ENCODE data around the gene CORIN.

Gene CORIN

DNA sequence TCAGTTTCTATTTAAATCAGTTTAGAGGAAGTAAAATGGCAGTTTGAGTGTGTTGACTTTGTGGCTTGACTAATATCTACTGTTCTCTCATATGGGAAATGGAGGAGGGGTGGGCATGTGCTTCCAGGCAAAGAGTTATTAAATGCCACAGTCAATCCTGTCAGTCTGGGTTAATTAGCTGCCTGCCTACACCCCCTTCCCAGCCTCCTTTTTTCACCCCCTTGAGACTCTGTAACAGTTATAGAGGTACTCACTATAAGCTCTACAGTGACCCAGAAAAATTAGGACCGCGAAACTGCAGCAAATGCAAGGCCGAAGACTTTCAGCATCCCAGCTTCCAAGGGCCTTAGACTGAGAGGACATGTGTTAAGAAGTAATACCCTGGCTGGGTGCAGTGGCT, 165.2 kb downstream of the CORIN start:
- Histone ChIP-seq H3K9ac (ENCODE audit: low read length) (no peak overlapping the region), H3K4me3 (ENCODE audit: low read length) (no peak overlapping the region), H3K9me3 (ENCODE audit: control insufficient read depth, low read depth, low read length) (no peaks in the 10 kb centered on the region), H3K4me1 (ENCODE audit: control insufficient read depth, low read depth, low read length) (no peaks in the 10 kb centered on the region), H3K27me3 (ENCODE audit: control insufficient read depth, insufficient read depth, low read length) (no peaks in the 10 kb centered on the region), H3K27ac (ENCODE audit: low read length) (no peak overlapping the region), H3K36me3 (ENCODE audit: control insufficient read depth, low read depth, low read length) (no peaks in the 10 kb centered on the region)

DNA sequence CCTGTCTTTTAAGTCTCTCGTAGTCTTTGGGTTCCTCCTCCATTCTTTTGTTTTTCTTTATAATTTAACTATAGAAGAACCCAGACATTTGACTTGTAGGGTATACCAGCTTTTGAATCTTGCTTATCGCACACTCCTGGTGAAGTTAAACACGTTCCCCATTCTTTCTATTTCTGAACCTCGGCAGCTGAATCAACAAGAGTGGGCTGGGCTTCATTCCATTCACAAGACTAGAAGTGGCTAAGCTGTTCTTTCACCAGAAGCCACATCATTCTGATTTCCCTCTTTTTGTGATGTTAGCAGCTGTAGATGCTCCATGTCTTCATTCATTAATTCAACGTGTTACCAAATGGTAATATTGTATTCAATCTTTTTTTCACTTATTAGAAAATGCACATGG, 167.9 kb downstream of the CORIN start:
- H3K4me1 ChIP-seq (ENCODE audit: control insufficient read depth, low read depth, low read length) = no peaks in the 10 kb centered on the region
- H3K36me3 ChIP-seq (ENCODE audit: control insufficient read depth, low read depth, low read length) = no peaks in the 10 kb centered on the region
- H3K4me3 ChIP-seq (ENCODE audit: low read length) = no peak overlapping the region
- H3K9ac ChIP-seq (ENCODE audit: low read length) = no peak overlapping the region
- no peak overlapping the region for H3K27ac ChIP-seq (ENCODE audit: low read length)
- no peaks in the 10 kb centered on the region for H3K9me3 ChIP-seq (ENCODE audit: control insufficient read depth, low read depth, low read length)
- H3K27me3 ChIP-seq (ENCODE audit: control insufficient read depth, insufficient read depth, low read length) = no peaks in the 10 kb centered on the region

DNA sequence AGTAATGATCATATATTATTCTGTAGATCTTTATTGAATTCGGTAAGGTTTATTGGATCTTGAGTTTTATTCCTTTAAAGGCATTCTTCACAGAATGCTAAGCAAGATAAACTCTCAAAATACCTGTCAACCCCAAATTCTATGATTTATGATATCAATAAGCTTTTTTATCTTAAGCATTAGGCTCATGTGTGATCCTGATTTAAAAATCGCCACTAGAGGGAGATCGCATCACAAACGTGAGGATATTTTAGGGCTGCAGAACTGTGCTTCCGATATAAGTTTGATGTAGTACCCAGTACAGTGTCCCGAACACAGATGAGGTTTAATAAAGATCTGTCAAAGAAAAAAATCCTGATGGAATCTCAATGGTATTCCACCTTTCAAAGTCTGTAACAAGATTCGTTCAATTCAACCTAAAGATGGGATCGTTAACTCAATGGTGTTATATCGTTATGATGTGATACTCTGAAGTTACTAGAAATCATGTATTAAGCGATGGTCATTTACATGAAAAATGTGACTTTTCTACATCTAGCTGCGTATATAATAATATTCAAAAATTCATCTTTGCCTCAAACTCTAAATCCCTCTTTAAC, 169.0 kb downstream of the CORIN start:
- H3K27ac ChIP-seq (ENCODE audit: low read length) = no peak overlapping the region
- H3K4me1 ChIP-seq (ENCODE audit: control insufficient read depth, low read depth, low read length) = no peaks in the 10 kb centered on the region
- H3K9me3 ChIP-seq (ENCODE audit: control insufficient read depth, low read depth, low read length) = no peaks in the 10 kb centered on the region
- no peak overlapping the region for H3K9ac ChIP-seq (ENCODE audit: low read length)
- no peak overlapping the region for H3K4me3 ChIP-seq (ENCODE audit: low read length)
- H3K27me3 ChIP-seq (ENCODE audit: control insufficient read depth, insufficient read depth, low read length) = no peaks in the 10 kb centered on the region
- H3K36me3 ChIP-seq (ENCODE audit: control insufficient read depth, low read depth, low read length) = no peaks in the 10 kb centered on the region

DNA sequence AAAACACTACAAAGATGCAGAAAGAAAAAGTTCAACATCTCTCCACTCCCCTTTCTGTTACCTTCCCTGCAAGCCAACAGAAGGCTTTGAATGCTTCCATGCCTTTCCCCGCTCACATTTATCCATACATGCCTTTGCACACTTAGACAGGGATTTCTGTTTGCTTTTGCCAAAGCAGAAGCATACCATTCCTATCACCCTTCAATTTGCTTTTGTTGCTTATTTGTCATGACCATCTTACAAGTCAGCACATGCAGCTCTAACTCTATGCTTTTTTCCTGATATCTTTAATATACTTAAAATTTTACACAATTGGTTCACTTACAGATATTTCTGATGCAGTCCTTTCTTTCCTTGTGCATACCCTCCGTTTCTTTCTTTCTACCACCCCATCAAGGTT, 169.6 kb downstream of the CORIN start:
- H3K4me1 ChIP-seq (ENCODE audit: control insufficient read depth, low read depth, low read length) = no peaks in the 10 kb centered on the region
- no peak overlapping the region for H3K4me3 ChIP-seq (ENCODE audit: low read length)
- H3K27me3 ChIP-seq (ENCODE audit: control insufficient read depth, insufficient read depth, low read length) = no peaks in the 10 kb centered on the region
- no peaks in the 10 kb centered on the region for H3K36me3 ChIP-seq (ENCODE audit: control insufficient read depth, low read depth, low read length)
- H3K27ac ChIP-seq (ENCODE audit: low read length) = no peak overlapping the region
- no peaks in the 10 kb centered on the region for H3K9me3 ChIP-seq (ENCODE audit: control insufficient read depth, low read depth, low read length)
- no peak overlapping the region for H3K9ac ChIP-seq (ENCODE audit: low read length)

DNA sequence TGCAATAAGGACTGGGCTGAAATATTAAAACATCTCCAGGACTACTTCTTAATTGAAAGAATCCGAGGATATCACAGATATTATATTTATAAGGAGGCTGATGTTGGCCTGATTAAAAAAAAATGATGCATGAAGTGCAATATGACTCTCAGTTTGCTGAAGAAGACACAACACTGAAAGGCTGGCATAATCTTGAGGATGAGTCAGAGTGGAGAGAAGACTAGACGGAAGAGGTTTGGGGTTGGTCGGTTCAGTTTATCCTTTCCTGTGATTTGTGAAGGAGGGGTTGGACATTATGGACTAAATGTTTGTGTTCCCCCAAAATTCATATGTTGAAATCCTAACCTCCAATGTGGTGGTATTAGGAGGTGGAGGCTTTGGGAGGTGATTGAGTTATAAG, 170.3 kb downstream of the CORIN start:
- no peaks in the 10 kb centered on the region for H3K36me3 ChIP-seq (ENCODE audit: control insufficient read depth, low read depth, low read length)
- H3K27ac ChIP-seq (ENCODE audit: low read length) = no peak overlapping the region
- H3K4me1 ChIP-seq (ENCODE audit: control insufficient read depth, low read depth, low read length) = no peaks in the 10 kb centered on the region
- H3K4me3 ChIP-seq (ENCODE audit: low read length) = no peak overlapping the region
- no peaks in the 10 kb centered on the region for H3K9me3 ChIP-seq (ENCODE audit: control insufficient read depth, low read depth, low read length)
- H3K9ac ChIP-seq (ENCODE audit: low read length) = no peak overlapping the region
- H3K27me3 ChIP-seq (ENCODE audit: control insufficient read depth, insufficient read depth, low read length) = no peaks in the 10 kb centered on the region

DNA sequence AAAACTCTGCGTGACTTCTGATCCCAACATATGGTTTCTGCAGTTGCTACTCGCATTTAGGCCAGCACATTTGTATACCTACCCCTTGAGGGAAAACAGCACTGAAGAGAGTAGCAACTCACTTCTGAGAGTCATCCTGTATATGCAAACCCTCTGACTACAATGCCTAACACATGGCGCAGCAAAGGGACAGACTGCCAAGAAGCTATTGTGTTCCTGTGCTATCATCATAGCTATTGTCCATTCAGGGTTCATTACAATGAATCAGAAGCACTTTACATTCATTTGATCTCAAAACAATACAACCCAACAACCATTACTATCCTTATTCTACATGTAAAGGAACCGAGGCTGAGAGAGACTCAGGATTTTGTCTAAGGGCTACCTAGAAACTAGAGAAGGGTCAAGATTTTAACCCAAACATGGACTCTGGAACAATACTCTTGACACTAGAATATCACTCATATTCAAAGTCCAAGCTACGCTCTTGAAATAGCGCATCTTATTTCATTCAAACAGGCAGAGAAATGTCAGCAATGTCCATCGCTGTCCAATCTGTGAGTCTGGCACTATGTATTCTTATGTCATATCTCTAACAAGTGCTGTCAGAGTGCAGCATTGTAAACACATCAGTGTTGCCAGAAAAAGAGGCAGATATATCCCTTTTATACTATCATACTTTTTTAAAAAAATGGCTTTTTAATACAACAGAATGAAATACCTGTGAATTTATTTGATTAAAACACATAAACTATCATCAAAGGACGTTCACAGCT, 173.6 kb downstream of the CORIN start:
- no peak overlapping the region for H3K4me3 ChIP-seq (ENCODE audit: low read length)
- no peaks in the 10 kb centered on the region for H3K9me3 ChIP-seq (ENCODE audit: control insufficient read depth, low read depth, low read length)
- H3K27ac ChIP-seq (ENCODE audit: low read length) = no peak overlapping the region
- no peaks in the 10 kb centered on the region for H3K4me1 ChIP-seq (ENCODE audit: control insufficient read depth, low read depth, low read length)
- H3K27me3 ChIP-seq (ENCODE audit: control insufficient read depth, insufficient read depth, low read length) = no peaks in the 10 kb centered on the region
- no peaks in the 10 kb centered on the region for H3K36me3 ChIP-seq (ENCODE audit: control insufficient read depth, low read depth, low read length)
- no peak overlapping the region for H3K9ac ChIP-seq (ENCODE audit: low read length)

DNA sequence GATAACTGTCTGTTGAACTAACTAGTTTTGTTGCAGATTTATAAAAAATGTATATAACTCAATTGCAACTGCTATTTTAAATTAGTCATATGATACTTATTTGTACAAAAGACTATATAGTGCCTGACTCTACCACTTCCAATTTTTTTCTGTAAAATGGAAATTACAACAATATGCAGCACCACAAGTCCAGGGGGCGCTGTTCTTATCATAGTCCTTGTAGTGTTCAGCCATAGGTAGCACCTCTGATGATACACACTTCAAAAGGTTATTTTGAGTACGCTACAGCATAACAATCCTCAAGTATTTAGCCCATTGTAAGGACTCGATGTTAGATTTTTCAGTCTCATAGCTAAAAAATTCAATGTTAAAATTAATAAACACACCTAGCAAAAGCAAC, 174.9 kb downstream of the CORIN start:
- no peaks in the 10 kb centered on the region for H3K27me3 ChIP-seq (ENCODE audit: control insufficient read depth, insufficient read depth, low read length)
- H3K4me1 ChIP-seq (ENCODE audit: control insufficient read depth, low read depth, low read length) = no peaks in the 10 kb centered on the region
- H3K27ac ChIP-seq (ENCODE audit: low read length) = no peak overlapping the region
- no peaks in the 10 kb centered on the region for H3K9me3 ChIP-seq (ENCODE audit: control insufficient read depth, low read depth, low read length)
- H3K4me3 ChIP-seq (ENCODE audit: low read length) = no peak overlapping the region
- H3K9ac ChIP-seq (ENCODE audit: low read length) = no peak overlapping the region
- no peaks in the 10 kb centered on the region for H3K36me3 ChIP-seq (ENCODE audit: control insufficient read depth, low read depth, low read length)

DNA sequence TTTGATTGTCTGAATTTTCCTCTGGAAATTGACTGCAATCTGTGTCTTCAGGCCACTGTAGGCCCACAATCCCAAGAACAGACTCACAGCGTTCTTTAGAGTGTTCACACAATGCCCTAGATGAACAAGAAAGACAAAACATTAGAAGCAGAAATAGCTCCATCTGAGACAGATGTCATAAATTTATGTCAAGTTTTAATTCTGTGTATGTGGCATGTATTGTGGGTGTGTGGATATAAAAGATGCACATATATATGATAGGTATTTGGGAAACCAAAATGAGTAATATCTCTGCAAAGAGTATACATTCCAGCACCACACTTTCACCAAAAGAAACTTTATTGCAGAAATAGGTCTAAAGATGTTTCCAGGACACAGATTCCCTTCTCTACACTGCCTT, 176.1 kb downstream of the CORIN start:
- H3K27me3 ChIP-seq (ENCODE audit: control insufficient read depth, insufficient read depth, low read length) = no peaks in the 10 kb centered on the region

DNA sequence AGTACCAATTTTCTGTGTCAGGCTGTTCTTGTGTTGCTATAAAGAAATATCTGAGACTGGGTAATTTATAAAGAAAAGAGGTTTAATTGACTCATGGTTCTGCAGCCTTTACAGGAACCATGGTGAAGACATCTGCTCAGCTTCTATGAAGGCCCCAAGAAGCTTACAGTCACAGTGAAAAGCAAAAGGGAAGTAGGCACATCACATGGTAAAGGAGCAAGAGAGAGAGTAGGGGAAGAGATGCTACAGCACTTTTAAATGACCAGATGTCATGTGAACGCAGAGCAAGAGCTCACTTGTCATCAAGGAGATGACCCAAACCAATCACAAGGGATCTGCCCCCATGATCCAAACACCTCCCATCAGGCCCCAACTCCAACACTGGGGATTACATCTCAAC, 178.5 kb downstream of the CORIN start:
- H3K36me3 ChIP-seq (ENCODE audit: control insufficient read depth, low read depth, low read length) = no peaks in the 10 kb centered on the region
- H3K27ac ChIP-seq (ENCODE audit: low read length) = no peak overlapping the region
- H3K4me1 ChIP-seq (ENCODE audit: control insufficient read depth, low read depth, low read length) = no peaks in the 10 kb centered on the region
- no peak overlapping the region for H3K9ac ChIP-seq (ENCODE audit: low read length)
- H3K9me3 ChIP-seq (ENCODE audit: control insufficient read depth, low read depth, low read length) = no peaks in the 10 kb centered on the region
- no peaks in the 10 kb centered on the region for H3K27me3 ChIP-seq (ENCODE audit: control insufficient read depth, insufficient read depth, low read length)
- H3K4me3 ChIP-seq (ENCODE audit: low read length) = no peak overlapping the region

More for the DNA sequence above, 176.1 kb downstream of the CORIN start:
- Histone ChIP-seq H3K27ac (ENCODE audit: low read length) (no peak overlapping the region), H3K9me3 (ENCODE audit: control insufficient read depth, low read depth, low read length) (no peaks in the 10 kb centered on the region), H3K36me3 (ENCODE audit: control insufficient read depth, low read depth, low read length) (no peaks in the 10 kb centered on the region), H3K9ac (ENCODE audit: low read length) (no peak overlapping the region), H3K4me1 (ENCODE audit: control insufficient read depth, low read depth, low read length) (no peaks in the 10 kb centered on the region), H3K4me3 (ENCODE audit: low read length) (no peak overlapping the region)

DNA sequence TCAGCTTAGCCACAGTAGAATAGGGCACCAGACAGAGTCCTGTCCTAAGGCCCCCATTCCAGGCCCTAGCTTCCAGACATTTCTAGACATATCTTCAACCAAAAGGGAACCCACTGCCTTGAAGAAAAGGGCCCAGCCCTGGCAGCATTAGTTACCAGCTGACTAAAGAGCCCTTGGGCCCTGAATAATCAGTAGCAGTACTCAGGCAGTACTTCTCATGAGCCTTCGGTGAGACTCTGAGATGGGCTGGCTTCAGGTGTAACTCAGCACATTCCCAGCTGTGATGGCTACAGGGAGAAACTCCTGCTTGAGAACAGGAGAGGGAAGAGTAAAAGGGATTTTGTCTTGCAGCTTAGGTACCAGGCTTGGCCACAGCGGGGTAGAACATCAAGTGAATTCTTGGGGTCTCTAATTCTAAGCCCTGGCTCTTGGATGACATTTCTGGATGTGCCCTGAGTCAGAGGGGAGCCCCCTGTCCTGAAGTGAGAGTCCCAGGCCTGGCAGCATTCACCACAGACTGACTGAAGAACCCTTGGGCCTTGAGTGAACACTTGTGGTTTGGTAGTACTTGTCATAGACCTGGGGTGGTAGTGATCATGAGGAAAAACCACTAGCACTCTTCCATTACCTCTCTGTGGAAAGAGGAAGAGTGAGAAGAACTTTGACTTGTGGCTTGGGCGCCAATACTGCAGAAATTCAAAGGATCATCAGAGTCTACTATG, 182.7 kb downstream of the CORIN start:
- no peak overlapping the region for H3K4me3 ChIP-seq (ENCODE audit: low read length)
- H3K4me1 ChIP-seq (ENCODE audit: control insufficient read depth, low read depth, low read length) = peaks cover 8% of the 10 kb centered on the region
- H3K27ac ChIP-seq (ENCODE audit: low read length) = no peak overlapping the region

DNA sequence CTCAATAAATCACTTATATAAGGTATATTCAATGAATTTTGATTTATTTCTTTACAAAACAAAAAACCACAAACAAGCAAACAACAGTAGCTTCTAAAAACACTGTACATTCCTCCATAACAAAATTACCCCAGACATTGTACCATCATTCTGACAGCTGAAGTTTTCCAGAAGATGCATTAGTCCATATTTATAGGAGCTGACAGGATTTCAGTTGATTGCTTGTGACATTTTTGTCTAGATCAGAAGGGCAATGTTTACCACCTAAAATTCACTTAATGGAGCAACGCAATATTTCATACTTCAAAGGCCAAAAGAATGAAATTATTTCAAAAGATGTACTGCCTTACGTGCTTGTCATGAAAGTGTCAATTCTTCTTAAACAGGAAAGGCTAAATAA, 185.8 kb downstream of the CORIN start:
- H3K9me3 ChIP-seq (ENCODE audit: control insufficient read depth, low read depth, low read length) = no peaks in the 10 kb centered on the region
- H3K4me3 ChIP-seq (ENCODE audit: low read length) = no peak overlapping the region
- H3K9ac ChIP-seq (ENCODE audit: low read length) = no peak overlapping the region
- no peaks in the 10 kb centered on the region for H3K36me3 ChIP-seq (ENCODE audit: control insufficient read depth, low read depth, low read length)
- H3K4me1 ChIP-seq (ENCODE audit: control insufficient read depth, low read depth, low read length) = peaks cover 8% of the 10 kb centered on the region
- H3K27me3 ChIP-seq (ENCODE audit: control insufficient read depth, insufficient read depth, low read length) = no peaks in the 10 kb centered on the region
- no peak overlapping the region for H3K27ac ChIP-seq (ENCODE audit: low read length)

More for the DNA sequence above, 182.7 kb downstream of the CORIN start:
- Histone ChIP-seq H3K9me3 (ENCODE audit: control insufficient read depth, low read depth, low read length) (no peaks in the 10 kb centered on the region), H3K27me3 (ENCODE audit: control insufficient read depth, insufficient read depth, low read length) (no peaks in the 10 kb centered on the region), H3K9ac (ENCODE audit: low read length) (no peak overlapping the region), H3K36me3 (ENCODE audit: control insufficient read depth, low read depth, low read length) (no peaks in the 10 kb centered on the region)
